ENCODE data around the gene ZNF837.

- no peak for TF ChIP-seq CTCF (IDR thresholded peaks at IDR 0.05)
- no peak for TF ChIP-seq EP300 (IDR thresholded peaks at IDR 0.05)
- TF ChIP-seq POLR2A (IDR thresholded peaks at IDR 0.05) = no peak
These were observed 27.8 kb downstream of the ZNF837 start, which contains the start of gene A1BG for GRCh38 chr19:58352760-58353671.

All from stomach (tissue), 4 donors.